GM10847 (cell line): ENCODE results near the gene ARID3A.

Source experiments
- POLR2A ChIP-seq: IDR thresholded peaks from 2 replicates; pipeline ENCODE4 v1.6.1; 2011; ENCODE audit not compliant: insufficient read length; ENCODE audit errors: extremely low read depth

ARID3A gene

GRCh38 chr19:991932-992669 is 66.3 kb downstream of the ARID3A start:
- no peak for TF ChIP-seq POLR2A

- no peak for TF ChIP-seq POLR2A
Measured at GRCh38 chr19:992670-993055, 66.8 kb downstream of the ARID3A start.

- no peak for TF ChIP-seq POLR2A
Measured at GRCh38 chr19:993361-993830, 67.6 kb downstream of the ARID3A start.

GRCh38 chr19:993831-994393 is 68.1 kb downstream of the ARID3A start:
- no peak for TF ChIP-seq POLR2A

- TF ChIP-seq POLR2A: no peak
Measured at GRCh38 chr19:994516-994915, 68.7 kb downstream of the ARID3A start.

- TF ChIP-seq POLR2A: no peak
Measured at GRCh38 chr19:995051-995827, 69.4 kb downstream of the ARID3A start.

- no peak for TF ChIP-seq POLR2A
Measured at GRCh38 chr19:996051-996838, 70.4 kb downstream of the ARID3A start.

GRCh38 chr19:998064-998463 is 72.2 kb downstream of the ARID3A start:
- TF ChIP-seq POLR2A: no peak

- no peak for TF ChIP-seq POLR2A
Measured at GRCh38 chr19:999379-999719, 73.5 kb downstream of the ARID3A start.

GRCh38 chr19:1000095-1000494 is 74.3 kb downstream of the ARID3A start, which contains the start of gene GRIN3B:
Gene GRIN3B (plus strand): TSS chr19:1000419. CDS start chr19:1000438, 19 bp downstream.
- TF ChIP-seq POLR2A: no peak

- TF ChIP-seq POLR2A: no peak
Measured at GRCh38 chr19:1000591-1001537, 75.0 kb downstream of the ARID3A start.

GRCh38 chr19:1001538-1002166 is 75.8 kb downstream of the ARID3A start:
- TF ChIP-seq POLR2A: no peak

- TF ChIP-seq POLR2A: no peak
Measured at GRCh38 chr19:1002600-1002999, 76.8 kb downstream of the ARID3A start.

GRCh38 chr19:1003283-1003682 is 77.4 kb downstream of the ARID3A start:
- no peak for TF ChIP-seq POLR2A
